ENCODE data around the gene RFFL. TPM values are rescaled to one million over a fixed set of nuclear protein-coding genes. Genes with fewer than 3 reads are reported as not detected.

Gene RFFL
- total and polyA plus RNA-seq, 2 donors (not counting 1 experiment from before 2014, with no cell fraction given) = 13.6 to 36.9 TPM

GRCh38 chr17:35099908-35100307, 36.4 kb upstream of the RFFL start:
- H3K36me3 ChIP-seq (replicated peaks in 1 of 2; ENCODE audit: control extremely low read depth in 1 of 2, control insufficient read depth in 1 of 2, extremely low read depth in 1 of 2, insufficient read depth in 2 of 2, low read length in 1 of 2) = peaks cover 2 to 27% of the 10 kb centered on the region in 2 experiments
- no peak overlapping the region for H3K4me3 ChIP-seq (ENCODE audit: control extremely low read depth in 1 of 5, extremely low read depth in 1 of 5, insufficient read depth in 1 of 5, low read depth in 2 of 5, low read length in 4 of 5)
- H4K20me1 ChIP-seq (ENCODE audit: control insufficient read depth, insufficient read depth, low read length, poor library complexity, severe bottlenecking) = no peaks in the 10 kb centered on the region
- no peak overlapping the region for H3K9ac ChIP-seq (ENCODE audit: low read length)
- no peaks in the 10 kb centered on the region for H3K4me1 ChIP-seq (ENCODE audit: control insufficient read depth in 2 of 2, insufficient read depth in 2 of 2, low read length in 2 of 2)
- H3K4me2 ChIP-seq (replicated peaks; ENCODE audit: low read depth, low read length, poor library complexity, severe bottlenecking) = no peak overlapping the region
- intact Hi-C loops (cut with micrococcal nuclease) = no loop called here
- H3K79me2 ChIP-seq (ENCODE audit: control insufficient read depth, insufficient read depth, low read length) = no peaks in the 10 kb centered on the region
- H3K9me3 ChIP-seq (ENCODE audit: control extremely low read depth in 1 of 3, control insufficient read depth in 2 of 3, insufficient read depth in 1 of 3, low read length in 2 of 3) = no peaks in the 10 kb centered on the region
- TF ChIP-seq EZH2 (IDR thresholded peaks at IDR 0.05; ENCODE audit: borderline replicate concordance, insufficient read depth, low read depth, low read length, poor library complexity, severe bottlenecking) = no peak
- TF ChIP-seq CTCF (IDR thresholded peaks at IDR 0.05) = no peak
- POLR2A ChIA-PET = no interaction called here
- no peaks in the 10 kb centered on the region for H3K27me3 Mint-ChIP-seq
- DNase-seq (no peak), ATAC-seq (ENCODE audit: low read depth) (no peak)
- H3K9me3 Mint-ChIP-seq (ENCODE audit: insufficient read depth) = no peaks in the 10 kb centered on the region
- no peak overlapping the region for H3K27ac ChIP-seq (ENCODE audit: low read length in 2 of 2)
- no peaks in the 10 kb centered on the region for H3K27me3 ChIP-seq (replicated peaks in 1 of 4; ENCODE audit: control extremely low read depth in 1 of 4, control insufficient read depth in 3 of 4, insufficient read depth in 4 of 4, low read length in 3 of 4)
- CTCF ChIA-PET = interaction anchor here (0.7 kb wide), 1 partner anchor 481 kb away, joined by 3 read pairs; no protein-coding TSS in a partner anchor
- no peak overlapping the region for H3K4me3 Mint-ChIP-seq
- no peak overlapping the region for H3K27ac Mint-ChIP-seq
- 100% methylated on average over 2 of the region's 3 CpGs for WGBS (ENCODE audit: insufficient coverage)
- no peak overlapping the region for H2AFZ ChIP-seq (ENCODE audit: insufficient read depth, low read depth, low read length, poor library complexity, severe bottlenecking)
- H3K4me1 Mint-ChIP-seq = no peaks in the 10 kb centered on the region

- H3K4me3 Mint-ChIP-seq = no peak overlapping the region
- Histone ChIP-seq H3K79me2 (ENCODE audit: control insufficient read depth, insufficient read depth, low read length) (no peaks in the 10 kb centered on the region), H3K4me2 (replicated peaks; ENCODE audit: low read depth, low read length, poor library complexity, severe bottlenecking) (no peak overlapping the region), H3K9ac (ENCODE audit: low read length) (no peak overlapping the region), H3K27ac (ENCODE audit: low read length in 2 of 2) (no peak overlapping the region), H2AFZ (ENCODE audit: insufficient read depth, low read depth, low read length, poor library complexity, severe bottlenecking) (no peak overlapping the region), H3K36me3 (replicated peaks in 1 of 2; ENCODE audit: control extremely low read depth in 1 of 2, control insufficient read depth in 1 of 2, extremely low read depth in 1 of 2, insufficient read depth in 2 of 2, low read length in 1 of 2) (peaks cover 2 to 19% of the 10 kb centered on the region in 2 experiments), H4K20me1 (ENCODE audit: control insufficient read depth, insufficient read depth, low read length, poor library complexity, severe bottlenecking) (no peaks in the 10 kb centered on the region), H3K4me3 (ENCODE audit: control extremely low read depth in 1 of 5, extremely low read depth in 1 of 5, insufficient read depth in 1 of 5, low read depth in 2 of 5, low read length in 4 of 5) (no peak overlapping the region), H3K27me3 (replicated peaks in 1 of 4; ENCODE audit: control extremely low read depth in 1 of 4, control insufficient read depth in 3 of 4, insufficient read depth in 4 of 4, low read length in 3 of 4) (no peaks in the 10 kb centered on the region), H3K4me1 (ENCODE audit: control insufficient read depth in 2 of 2, insufficient read depth in 2 of 2, low read length in 2 of 2) (no peaks in the 10 kb centered on the region), H3K9me3 (ENCODE audit: control extremely low read depth in 1 of 3, control insufficient read depth in 2 of 3, insufficient read depth in 1 of 3, low read length in 2 of 3) (no peaks in the 10 kb centered on the region)
- WGBS (ENCODE audit: insufficient coverage) = 96% methylated on average over 2 of the region's 2 CpGs
- no peak overlapping the region for H3K27ac Mint-ChIP-seq
- no peaks in the 10 kb centered on the region for H3K9me3 Mint-ChIP-seq (ENCODE audit: insufficient read depth)
- no peaks in the 10 kb centered on the region for H3K4me1 Mint-ChIP-seq
- no peak for TF ChIP-seq EZH2 (IDR thresholded peaks at IDR 0.05; ENCODE audit: borderline replicate concordance, insufficient read depth, low read depth, low read length, poor library complexity, severe bottlenecking)
- no peak for TF ChIP-seq CTCF (IDR thresholded peaks at IDR 0.05)
- ChIA-PET POLR2A (no interaction called here), CTCF (no interaction called here)
- intact Hi-C loops (cut with micrococcal nuclease) = no loop called here
- ATAC-seq (ENCODE audit: low read depth) (no peak), DNase-seq (no peak)
- no peaks in the 10 kb centered on the region for H3K27me3 Mint-ChIP-seq
Measured at GRCh38 chr17:35097776-35098175, 34.3 kb upstream of the RFFL start.

All from B cell (primary cell).